Neutrophil (primary cell): ENCODE measurements around the gene FCHSD2.

Source experiments
- H3K27ac ChIP-seq: fragments of 200-600 bp; sonication (generic); 2 replicates; pipeline ENCODE4 v1.5.1; 2016; ENCODE audit warnings: mild to moderate bottlenecking, moderate library complexity
- H3K27me3 ChIP-seq: fragments of 200-600 bp; sonication (generic); 2 replicates; pipeline ENCODE4 v1.6.0; 2016; ENCODE audit warnings: mild to moderate bottlenecking
- H3K36me3 ChIP-seq: fragments of 200-600 bp; sonication (generic); 2 replicates; pipeline ENCODE4 v1.5.1; 2017
- H3K4me1 ChIP-seq, 2 experiments: fragments of 200-600 bp in 1 of 2; sonication (generic) in 1 of 2; 1 replicate in 1 of 2; 2 replicates in 1 of 2; pipeline versions ENCODE4 v1.5.1 to v1.6.1; 2013 to 2016; ENCODE audit warnings: low read depth in 1 of 2, low read length in 1 of 2, mild to moderate bottlenecking in 1 of 2, moderate library complexity in 1 of 2; ENCODE audit not compliant: control insufficient read depth in 1 of 2, insufficient read depth in 1 of 2
- H3K4me3 ChIP-seq, 2 experiments: fragments of 200-600 bp in 1 of 2; sonication (generic) in 1 of 2; 1 replicate in 1 of 2; 2 replicates in 1 of 2; pipeline ENCODE4 v1.5.1; 2013 to 2016; ENCODE audit warnings: low read depth in 1 of 2, low read length in 1 of 2, mild to moderate bottlenecking in 1 of 2, moderate library complexity in 1 of 2
- H3K9me3 ChIP-seq: fragments of 200-600 bp; sonication (generic); 2 replicates; pipeline ENCODE4 v1.5.1; 2016
- TF ChIP-seq, protein P1 (sequence below): fragments of 200-600 bp; sonication (generic); IDR thresholded peaks from 2 replicates; pipeline ENCODE4 v1.5.1; 2016; ENCODE audit warnings: antibody characterized with exemption

Gene FCHSD2

GRCh38 chr11:72836111-72836510 lies 306.0 kb downstream of the FCHSD2 start:
- H3K4me3 ChIP-seq: peak overlapping the region in 1 of 2 experiments; percentile 17
- H3K4me1 ChIP-seq: peaks cover 20 to 38% of the 10 kb centered on the region in 2 experiments
- TF ChIP-seq, protein P1, sequence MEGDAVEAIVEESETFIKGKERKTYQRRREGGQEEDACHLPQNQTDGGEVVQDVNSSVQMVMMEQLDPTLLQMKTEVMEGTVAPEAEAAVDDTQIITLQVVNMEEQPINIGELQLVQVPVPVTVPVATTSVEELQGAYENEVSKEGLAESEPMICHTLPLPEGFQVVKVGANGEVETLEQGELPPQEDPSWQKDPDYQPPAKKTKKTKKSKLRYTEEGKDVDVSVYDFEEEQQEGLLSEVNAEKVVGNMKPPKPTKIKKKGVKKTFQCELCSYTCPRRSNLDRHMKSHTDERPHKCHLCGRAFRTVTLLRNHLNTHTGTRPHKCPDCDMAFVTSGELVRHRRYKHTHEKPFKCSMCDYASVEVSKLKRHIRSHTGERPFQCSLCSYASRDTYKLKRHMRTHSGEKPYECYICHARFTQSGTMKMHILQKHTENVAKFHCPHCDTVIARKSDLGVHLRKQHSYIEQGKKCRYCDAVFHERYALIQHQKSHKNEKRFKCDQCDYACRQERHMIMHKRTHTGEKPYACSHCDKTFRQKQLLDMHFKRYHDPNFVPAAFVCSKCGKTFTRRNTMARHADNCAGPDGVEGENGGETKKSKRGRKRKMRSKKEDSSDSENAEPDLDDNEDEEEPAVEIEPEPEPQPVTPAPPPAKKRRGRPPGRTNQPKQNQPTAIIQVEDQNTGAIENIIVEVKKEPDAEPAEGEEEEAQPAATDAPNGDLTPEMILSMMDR: no peak
- H3K9me3 ChIP-seq: no peaks in the 10 kb centered on the region
- H3K27me3 ChIP-seq: no peaks in the 10 kb centered on the region
- peak overlapping the region; percentile 98 for H3K27ac ChIP-seq
- H3K36me3 ChIP-seq: peaks cover 68% of the 10 kb centered on the region

DNA sequence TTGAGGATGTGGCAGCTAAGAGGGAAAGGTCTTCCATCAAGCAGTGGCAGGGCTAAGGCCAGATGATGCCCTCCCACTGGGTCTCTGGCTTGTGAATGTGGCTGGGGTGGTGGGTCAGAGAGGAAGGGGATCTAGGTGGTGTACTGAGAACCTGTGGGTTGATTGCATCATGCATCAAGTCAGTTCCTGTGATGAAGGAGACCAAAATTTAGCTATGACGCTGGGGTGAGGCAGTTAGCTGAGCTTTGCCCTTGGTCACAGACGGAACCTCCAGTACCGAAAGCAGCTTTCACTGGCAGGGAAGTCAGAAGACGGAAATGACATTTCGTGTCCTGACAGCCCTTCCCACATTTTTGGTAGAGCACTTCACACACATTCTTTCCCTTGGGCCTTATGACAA lies 307.2 kb downstream of the FCHSD2 start:
- TF ChIP-seq, protein P1: no peak
- Histone ChIP-seq H3K4me3 (peak overlapping the region in 1 of 2 experiments; percentile 17), H3K4me1 (peaks cover 20 to 38% of the 10 kb centered on the region in 2 experiments), H3K27me3 (no peaks in the 10 kb centered on the region), H3K9me3 (no peaks in the 10 kb centered on the region), H3K36me3 (peaks cover 68% of the 10 kb centered on the region), H3K27ac (peak overlapping the region; percentile 98)

DNA sequence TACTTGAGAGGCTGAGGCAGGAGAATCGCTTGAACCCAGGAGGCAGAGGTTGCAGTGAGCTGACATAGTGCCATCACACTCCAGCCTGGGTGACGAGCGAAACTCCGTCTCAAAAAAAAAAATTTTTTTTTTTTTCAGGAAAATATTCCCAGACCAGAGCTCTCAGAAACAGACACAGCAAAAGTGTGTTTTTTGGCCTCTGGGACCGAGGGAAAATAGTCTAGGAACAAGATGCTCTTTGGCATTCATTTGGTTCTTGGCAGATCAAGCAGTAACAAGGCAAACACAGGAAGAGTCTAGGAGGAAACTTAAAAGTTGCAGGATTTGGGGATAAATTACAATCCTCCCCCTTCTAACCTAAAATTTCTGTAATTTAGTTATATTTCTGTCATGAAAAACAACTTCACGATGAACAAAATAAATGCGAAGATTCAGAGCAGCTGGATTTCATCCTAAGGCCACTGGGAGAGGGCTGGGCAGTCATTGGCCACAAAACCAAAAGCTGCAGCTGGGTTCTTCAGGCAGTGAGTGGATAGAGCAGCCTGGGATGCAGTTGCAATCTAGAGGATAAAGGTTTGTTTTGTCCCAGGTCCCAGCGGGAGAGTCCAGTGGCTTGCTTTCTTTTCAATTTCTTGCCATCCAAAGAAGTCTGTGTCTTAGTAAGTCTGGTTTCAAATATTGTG lies 308.2 kb downstream of the FCHSD2 start:
- Histone ChIP-seq H3K36me3 (peaks cover 68% of the 10 kb centered on the region), H3K4me3 (no peak overlapping the region), H3K4me1 (peaks cover 20 to 38% of the 10 kb centered on the region in 2 experiments), H3K9me3 (no peaks in the 10 kb centered on the region), H3K27ac (peak overlapping the region; percentile 98), H3K27me3 (no peaks in the 10 kb centered on the region)
- TF ChIP-seq, protein P1: no peak

- H3K36me3 ChIP-seq: peaks cover 68% of the 10 kb centered on the region
These were observed 308.9 kb downstream of the FCHSD2 start for GRCh38 chr11:72833083-72833733.

DNA sequence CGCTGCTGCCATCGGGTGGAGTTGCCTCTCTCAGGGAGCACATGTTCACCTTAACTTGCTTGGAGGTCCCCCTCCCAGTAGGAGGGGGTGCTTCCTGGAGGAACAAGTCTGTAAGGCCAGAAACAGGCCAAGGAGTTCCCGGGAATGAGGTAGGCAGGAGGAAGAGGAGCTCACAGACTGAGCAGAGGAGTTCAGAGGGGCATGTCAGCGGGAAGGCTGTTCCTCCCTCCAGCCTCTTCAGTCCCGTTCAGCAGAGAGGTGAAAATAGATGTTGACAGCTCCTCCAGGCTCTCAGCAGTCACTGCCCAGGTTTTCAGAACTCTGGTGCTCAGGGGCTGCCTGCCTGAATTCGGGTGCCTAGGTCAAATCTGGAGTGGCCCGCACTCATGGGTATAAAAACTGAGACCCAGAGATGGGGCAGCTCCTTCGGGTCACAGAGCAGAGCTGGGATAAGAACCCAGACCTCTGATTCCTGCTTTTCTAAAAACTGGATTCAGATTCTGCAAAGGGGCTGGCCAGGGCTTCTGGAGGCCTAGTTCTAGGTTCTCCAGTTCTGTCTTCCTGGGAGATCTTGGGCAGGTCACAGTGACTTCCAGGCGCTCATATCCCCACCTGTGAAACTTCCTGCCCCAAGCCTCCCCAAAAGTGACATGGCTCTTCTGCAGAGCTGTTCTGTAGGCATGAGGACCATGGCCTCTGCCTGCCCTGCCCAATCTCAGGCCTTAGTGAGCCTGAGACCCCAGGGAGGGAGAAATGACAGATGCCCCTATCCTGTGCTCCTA lies 309.6 kb downstream of the FCHSD2 start:
- no peak overlapping the region for H3K4me3 ChIP-seq
- peaks cover 67% of the 10 kb centered on the region for H3K36me3 ChIP-seq
- TF ChIP-seq, protein P1: no peak
- no peaks in the 10 kb centered on the region for H3K27me3 ChIP-seq
- H3K4me1 ChIP-seq: peaks cover 34 to 52% of the 10 kb centered on the region in 2 experiments
- H3K27ac ChIP-seq: peak overlapping the region; percentile 98
- H3K9me3 ChIP-seq: no peaks in the 10 kb centered on the region

More at GRCh38 chr11:72833083-72833733, 308.9 kb downstream of the FCHSD2 start:
- Histone ChIP-seq H3K9me3 (no peaks in the 10 kb centered on the region), H3K27ac (peak overlapping the region; percentile 98), H3K4me1 (peaks cover 27 to 45% of the 10 kb centered on the region in 2 experiments), H3K4me3 (no peak overlapping the region), H3K27me3 (no peaks in the 10 kb centered on the region)
- TF ChIP-seq, protein P1: no peak
